ENCODE data around the gene C1orf35. TPM values are rescaled to one million over a fixed set of nuclear protein-coding genes. Genes with fewer than 3 reads are reported as not detected.

C1orf35 gene
- total RNA-seq, 1 donor from 2014 or later: 14.7 TPM

- Histone ChIP-seq H3K4me1 (peaks cover 80% of the 10 kb centered on the region), H3K36me3 (peaks cover 0 to 16% of the 10 kb centered on the region in 2 donors), H3K27me3 (no peaks in the 10 kb centered on the region), H3K4me3 (no peak overlapping the region), H3K27ac (peak overlapping the region; percentile 89), H3K9me3 (no peaks in the 10 kb centered on the region)
- no peak for DNase-seq (ENCODE audit: extremely low spot score in 2 of 2)
- intact Hi-C loops (cut with DNase I): no loop called here
- no peak for TF ChIP-seq CTCF (IDR thresholded peaks at IDR 0.05)
- TF ChIP-seq POLR2AphosphoS5 (IDR thresholded peaks at IDR 0.05; ENCODE audit: insufficient read depth in 1 of 2, low read depth in 1 of 2): peak in 1 of 2 donors; percentile 24
- no peak for TF ChIP-seq POLR2A (IDR thresholded peaks at IDR 0.05)
Observed at GRCh38 chr1:228148196-228148861, 45.2 kb upstream of the C1orf35 start.

GRCh38 chr1:228147768-228148167 lies 44.6 kb upstream of the C1orf35 start:
- peaks cover 85% of the 10 kb centered on the region for H3K4me1 ChIP-seq
- H3K9me3 ChIP-seq: no peaks in the 10 kb centered on the region
- DNase-seq (ENCODE audit: extremely low spot score in 2 of 2): no peak
- no peak for TF ChIP-seq POLR2AphosphoS5 (IDR thresholded peaks at IDR 0.05; ENCODE audit: insufficient read depth in 1 of 2, low read depth in 1 of 2)
- no peak for TF ChIP-seq POLR2A (IDR thresholded peaks at IDR 0.05)
- TF ChIP-seq CTCF (IDR thresholded peaks at IDR 0.05): no peak
- peak overlapping the region; percentile 89 for H3K27ac ChIP-seq
- H3K36me3 ChIP-seq: peaks cover 0 to 16% of the 10 kb centered on the region in 2 donors
- no peaks in the 10 kb centered on the region for H3K27me3 ChIP-seq
- intact Hi-C loops (cut with DNase I): no loop called here
- H3K4me3 ChIP-seq: no peak overlapping the region

- Histone ChIP-seq H3K27ac (no peak overlapping the region), H3K4me3 (no peak overlapping the region), H3K4me1 (peaks cover 91% of the 10 kb centered on the region), H3K27me3 (no peaks in the 10 kb centered on the region), H3K36me3 (peaks cover 0 to 16% of the 10 kb centered on the region in 2 donors), H3K9me3 (no peaks in the 10 kb centered on the region)
- no peak for DNase-seq (ENCODE audit: extremely low spot score in 2 of 2)
- TF ChIP-seq CTCF (IDR thresholded peaks at IDR 0.05): no peak
- no peak for TF ChIP-seq POLR2A (IDR thresholded peaks at IDR 0.05)
- TF ChIP-seq POLR2AphosphoS5 (IDR thresholded peaks at IDR 0.05; ENCODE audit: insufficient read depth in 1 of 2, low read depth in 1 of 2): no peak
- intact Hi-C loops (cut with DNase I): no loop called here
Observed at GRCh38 chr1:228147151-228147693, 44.1 kb upstream of the C1orf35 start.

GRCh38 chr1:228146417-228147150 lies 43.5 kb upstream of the C1orf35 start:
- DNase-seq (ENCODE audit: extremely low spot score in 2 of 2): no peak
- Histone ChIP-seq H3K9me3 (no peaks in the 10 kb centered on the region), H3K36me3 (peaks cover 0 to 16% of the 10 kb centered on the region in 2 donors), H3K27ac (no peak overlapping the region), H3K27me3 (no peaks in the 10 kb centered on the region), H3K4me1 (peaks cover 93% of the 10 kb centered on the region), H3K4me3 (no peak overlapping the region)
- TF ChIP-seq POLR2A (IDR thresholded peaks at IDR 0.05) (no peak), CTCF (IDR thresholded peaks at IDR 0.05) (no peak), POLR2AphosphoS5 (IDR thresholded peaks at IDR 0.05; ENCODE audit: insufficient read depth in 1 of 2, low read depth in 1 of 2) (no peak)
- intact Hi-C loops (cut with DNase I): no loop called here
